ENCODE data around the gene NFAM1. TPM values are rescaled to one million over a fixed set of nuclear protein-coding genes. Genes with fewer than 3 reads are reported as not detected.

NFAM1 gene
- total and polyA plus RNA-seq, 2 of the 13 experiments (the other 11 are each of a cell fraction or from before 2014, with no cell fraction given), result 0.03 TPM; not detected in 1

DNA sequence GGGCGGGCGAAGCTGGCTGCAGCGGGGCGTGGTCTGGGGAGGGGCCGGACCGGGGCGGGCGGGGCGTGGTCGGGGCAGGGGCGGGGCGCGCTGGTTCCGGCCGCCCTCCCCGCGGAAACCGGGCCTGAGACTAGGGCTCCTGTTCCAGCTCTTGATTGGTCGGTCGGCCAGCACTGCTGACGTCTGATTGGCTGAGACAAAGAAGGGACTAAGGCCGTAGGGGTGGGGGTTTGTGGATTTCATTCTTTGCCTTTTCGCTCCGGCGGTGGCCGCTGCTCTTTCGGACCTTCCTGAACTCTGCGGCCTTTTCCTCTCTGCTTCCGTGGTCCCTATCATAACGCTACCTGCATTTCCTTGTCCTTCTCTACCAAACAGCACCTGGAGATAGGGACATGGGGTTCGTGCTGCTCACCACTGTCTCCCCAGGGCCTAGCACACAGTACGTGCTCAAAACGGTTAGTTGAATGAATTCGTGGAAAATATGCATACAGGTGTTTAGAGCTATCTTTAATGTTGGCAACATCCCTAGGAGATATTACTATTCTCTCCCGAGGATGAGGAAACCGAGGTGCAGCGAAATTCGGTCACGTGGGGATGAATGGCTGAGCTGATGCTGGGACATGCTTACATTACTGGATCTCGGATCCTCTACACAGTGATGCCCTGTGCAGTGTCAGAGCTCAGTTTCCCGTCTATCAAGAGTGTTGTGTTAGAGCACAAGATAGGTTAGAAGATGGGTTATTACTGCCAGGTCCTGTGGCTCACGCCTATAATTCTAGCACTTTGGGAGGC, 62.8 kb downstream of the NFAM1 start (continued):
- TF ChIP-seq, protein P1, sequence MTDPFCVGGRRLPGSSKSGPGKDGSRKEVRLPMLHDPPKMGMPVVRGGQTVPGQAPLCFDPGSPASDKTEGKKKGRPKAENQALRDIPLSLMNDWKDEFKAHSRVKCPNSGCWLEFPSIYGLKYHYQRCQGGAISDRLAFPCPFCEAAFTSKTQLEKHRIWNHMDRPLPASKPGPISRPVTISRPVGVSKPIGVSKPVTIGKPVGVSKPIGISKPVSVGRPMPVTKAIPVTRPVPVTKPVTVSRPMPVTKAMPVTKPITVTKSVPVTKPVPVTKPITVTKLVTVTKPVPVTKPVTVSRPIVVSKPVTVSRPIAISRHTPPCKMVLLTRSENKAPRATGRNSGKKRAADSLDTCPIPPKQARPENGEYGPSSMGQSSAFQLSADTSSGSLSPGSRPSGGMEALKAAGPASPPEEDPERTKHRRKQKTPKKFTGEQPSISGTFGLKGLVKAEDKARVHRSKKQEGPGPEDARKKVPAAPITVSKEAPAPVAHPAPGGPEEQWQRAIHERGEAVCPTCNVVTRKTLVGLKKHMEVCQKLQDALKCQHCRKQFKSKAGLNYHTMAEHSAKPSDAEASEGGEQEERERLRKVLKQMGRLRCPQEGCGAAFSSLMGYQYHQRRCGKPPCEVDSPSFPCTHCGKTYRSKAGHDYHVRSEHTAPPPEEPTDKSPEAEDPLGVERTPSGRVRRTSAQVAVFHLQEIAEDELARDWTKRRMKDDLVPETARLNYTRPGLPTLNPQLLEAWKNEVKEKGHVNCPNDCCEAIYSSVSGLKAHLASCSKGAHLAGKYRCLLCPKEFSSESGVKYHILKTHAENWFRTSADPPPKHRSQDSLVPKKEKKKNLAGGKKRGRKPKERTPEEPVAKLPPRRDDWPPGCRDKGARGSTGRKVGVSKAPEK (CRISPR knock-in tag; IDR thresholded peaks at IDR 0.05; ENCODE audit: borderline replicate concordance), result 0 out of 2 replicates have a peak, but pooled peaks have one; percentile 73
- TF ChIP-seq ZNF136 (CRISPR knock-in tag; IDR thresholded peaks at IDR 0.05; ENCODE audit: low read depth), result 0 out of 2 replicates have a peak, but pooled peaks have one; percentile 42
- peak; percentile 67 for TF ChIP-seq POLR2AphosphoS5 (IDR thresholded peaks at IDR 0.05; ENCODE audit: low read depth, low read length)
- peak; percentile 84 for TF ChIP-seq ZFY (CRISPR knock-in tag; IDR thresholded peaks at IDR 0.05)
- TF ChIP-seq NFYC (CRISPR knock-in tag; IDR thresholded peaks at IDR 0.05), result peak; percentile 83
- TF ChIP-seq, protein P2, sequence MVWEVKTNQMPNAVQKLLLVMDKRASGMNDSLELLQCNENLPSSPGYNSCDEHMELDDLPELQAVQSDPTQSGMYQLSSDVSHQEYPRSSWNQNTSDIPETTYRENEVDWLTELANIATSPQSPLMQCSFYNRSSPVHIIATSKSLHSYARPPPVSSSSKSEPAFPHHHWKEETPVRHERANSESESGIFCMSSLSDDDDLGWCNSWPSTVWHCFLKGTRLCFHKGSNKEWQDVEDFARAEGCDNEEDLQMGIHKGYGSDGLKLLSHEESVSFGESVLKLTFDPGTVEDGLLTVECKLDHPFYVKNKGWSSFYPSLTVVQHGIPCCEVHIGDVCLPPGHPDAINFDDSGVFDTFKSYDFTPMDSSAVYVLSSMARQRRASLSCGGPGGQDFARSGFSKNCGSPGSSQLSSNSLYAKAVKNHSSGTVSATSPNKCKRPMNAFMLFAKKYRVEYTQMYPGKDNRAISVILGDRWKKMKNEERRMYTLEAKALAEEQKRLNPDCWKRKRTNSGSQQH (CRISPR knock-in tag; IDR thresholded peaks at IDR 0.05; ENCODE audit: low read depth), result peak; percentile 27; the same call in 1 of the 2 replicates
- 0 out of 2 replicates have a peak, but pooled peaks have one; percentile 31 for TF ChIP-seq NAIF1 (CRISPR knock-in tag; IDR thresholded peaks at IDR 0.05; ENCODE audit: borderline replicate concordance)
- 0 out of 2 replicates have a peak, but pooled peaks have one; percentile 34 for TF ChIP-seq ZNF572 (CRISPR knock-in tag; IDR thresholded peaks at IDR 0.05)
- peak; percentile 17; the same call in 1 of the 2 replicates for TF ChIP-seq GABPA (IDR thresholded peaks at IDR 0.05; ENCODE audit: low read depth, low read length)
- TF ChIP-seq GABPA (CRISPR knock-in tag; IDR thresholded peaks at IDR 0.05; ENCODE audit: low read depth), result no peak
- TF ChIP-seq, protein P3, sequence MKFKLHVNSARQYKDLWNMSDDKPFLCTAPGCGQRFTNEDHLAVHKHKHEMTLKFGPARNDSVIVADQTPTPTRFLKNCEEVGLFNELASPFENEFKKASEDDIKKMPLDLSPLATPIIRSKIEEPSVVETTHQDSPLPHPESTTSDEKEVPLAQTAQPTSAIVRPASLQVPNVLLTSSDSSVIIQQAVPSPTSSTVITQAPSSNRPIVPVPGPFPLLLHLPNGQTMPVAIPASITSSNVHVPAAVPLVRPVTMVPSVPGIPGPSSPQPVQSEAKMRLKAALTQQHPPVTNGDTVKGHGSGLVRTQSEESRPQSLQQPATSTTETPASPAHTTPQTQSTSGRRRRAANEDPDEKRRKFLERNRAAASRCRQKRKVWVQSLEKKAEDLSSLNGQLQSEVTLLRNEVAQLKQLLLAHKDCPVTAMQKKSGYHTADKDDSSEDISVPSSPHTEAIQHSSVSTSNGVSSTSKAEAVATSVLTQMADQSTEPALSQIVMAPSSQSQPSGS (CRISPR knock-in tag; IDR thresholded peaks at IDR 0.05), result 0 out of 2 replicates have a peak, but pooled peaks have one; percentile 11
- TF ChIP-seq HOXA3 (CRISPR knock-in tag; IDR thresholded peaks at IDR 0.05), result peak; percentile 4; the same call in 1 of the 2 replicates
- peak; percentile 26; the same call in 1 of the 2 replicates for TF ChIP-seq ETV5 (CRISPR knock-in tag; IDR thresholded peaks at IDR 0.05; ENCODE audit: borderline replicate concordance)
- TF ChIP-seq KAT8 (CRISPR knock-in tag; IDR thresholded peaks at IDR 0.05), result 0 out of 2 replicates have a peak, but pooled peaks have one; percentile 28
- TF ChIP-seq SP1 (IDR thresholded peaks at IDR 0.05), result no peak
- TF ChIP-seq SP1 (CRISPR knock-in tag; IDR thresholded peaks at IDR 0.05), result peak; percentile 47; the same call in 1 of the 2 replicates
- peak; percentile 67 for TF ChIP-seq POLR2G (IDR thresholded peaks at IDR 0.05; ENCODE audit: low read depth, low read length)
- peak; percentile 40; the same call in 1 of the 2 replicates for TF ChIP-seq SP5 (CRISPR knock-in tag; IDR thresholded peaks at IDR 0.05; ENCODE audit: borderline replicate concordance, low read depth)
- TF ChIP-seq RFXAP (CRISPR knock-in tag; IDR thresholded peaks at IDR 0.05; ENCODE audit: borderline replicate concordance), result peak; percentile 68
- TF ChIP-seq POLR2A (IDR thresholded peaks at IDR 0.05; ENCODE audit: insufficient read depth in 1 of 2, low read depth in 2 of 2, low read length in 2 of 2), result peak; percentile 36 to 66; a peak in 3 of 4 replicates
- TF ChIP-seq SAP130 (CRISPR knock-in tag; IDR thresholded peaks at IDR 0.05; ENCODE audit: low read depth), result peak; percentile 32; the same call in 1 of the 2 replicates
- no peak for TF ChIP-seq PAWR (CRISPR knock-in tag; IDR thresholded peaks at IDR 0.05; ENCODE audit: borderline replicate concordance)
- peak; percentile 73 for TF ChIP-seq PHF21A (CRISPR knock-in tag; IDR thresholded peaks at IDR 0.05)
- no peak for TF ChIP-seq CENPT (CRISPR knock-in tag; IDR thresholded peaks at IDR 0.05; ENCODE audit: low read depth)
